Measurements from ENCODE around the gene ELAVL3. TPM values are rescaled to one million over a fixed set of nuclear protein-coding genes. Genes with fewer than 3 reads are reported as not detected.

Gene ELAVL3
- total RNA-seq, 1 experiment from 2014 or later = not detected

- H3K4me1 Mint-ChIP-seq (ENCODE audit: insufficient read depth, unreplicated experiment) = no peaks in the 10 kb centered on the region
- no peak for TF ChIP-seq CTCF (IDR thresholded peaks at IDR 0.05; ENCODE audit: unreplicated experiment)
- ChIA-PET POLR2A (no interaction called here), CTCF (interaction anchor here (0.5 to 1.0 kb wide), 3 partner anchors 10 to 607 kb away, joined by 3 to 5 read pairs (median 4); partner anchors contain the start of genes ODAD3 and PRKCSH)
- no TSS peak for BruUV-seq (replicated peaks)
- H3K9me3 Mint-ChIP-seq (ENCODE audit: unreplicated experiment) = no peaks in the 10 kb centered on the region
- H3K27me3 Mint-ChIP-seq (ENCODE audit: insufficient read depth, unreplicated experiment) = peaks cover 11% of the 10 kb centered on the region
- no peak overlapping the region for H3K4me3 Mint-ChIP-seq (ENCODE audit: unreplicated experiment)
- no peaks in the 10 kb centered on the region for H3K36me3 Mint-ChIP-seq (ENCODE audit: insufficient read depth, unreplicated experiment)
- DNase-seq (ENCODE audit: unreplicated experiment) = no peak
- intact Hi-C loops (cut with micrococcal nuclease) = no loop called here
- no peak overlapping the region for H3K27ac Mint-ChIP-seq (ENCODE audit: low read depth, unreplicated experiment)
Observed at GRCh38 chr19:11425719-11426457, 55.0 kb downstream of the ELAVL3 start.

DNA sequence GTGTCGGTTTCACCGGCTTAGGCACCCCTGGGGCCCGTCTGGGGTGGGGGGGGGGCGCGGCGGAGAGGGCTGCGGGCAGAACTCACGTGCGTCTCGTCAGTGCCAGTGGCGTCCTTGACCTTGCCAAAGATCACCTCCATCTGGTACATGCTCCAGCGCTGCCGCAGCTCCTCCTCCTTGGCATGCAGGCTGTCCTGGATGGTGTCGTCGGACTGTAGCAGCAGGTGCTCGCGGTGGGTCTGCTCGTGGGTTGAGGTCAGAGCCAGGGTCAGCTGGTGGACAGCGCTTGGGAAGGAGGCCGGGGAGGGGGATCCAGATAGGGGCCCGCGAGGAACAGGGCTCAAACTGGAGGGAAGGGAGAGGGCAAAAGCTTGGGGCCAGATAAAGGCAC, 57.1 kb downstream of the ELAVL3 start:
- POLR2A ChIA-PET = interaction anchor here (0.6 to 1.6 kb wide), 3 partner anchors 11 to 195 kb away, joined by 3 to 5 read pairs (median 3); partner anchors contain the start of genes ODAD3 and SWSAP1
- DNase-seq (ENCODE audit: unreplicated experiment) = no peak
- Mint-ChIP-seq H3K4me1 (ENCODE audit: insufficient read depth, unreplicated experiment) (no peaks in the 10 kb centered on the region), H3K27me3 (ENCODE audit: insufficient read depth, unreplicated experiment) (peaks cover 11% of the 10 kb centered on the region), H3K9me3 (ENCODE audit: unreplicated experiment) (no peaks in the 10 kb centered on the region), H3K4me3 (ENCODE audit: unreplicated experiment) (no peak overlapping the region), H3K27ac (ENCODE audit: low read depth, unreplicated experiment) (no peak overlapping the region), H3K36me3 (ENCODE audit: insufficient read depth, unreplicated experiment) (no peaks in the 10 kb centered on the region)
- intact Hi-C loops (cut with micrococcal nuclease) = no loop called here
- CTCF ChIA-PET = interaction anchor here (0.5 to 1.7 kb wide), 3 partner anchors 11 to 40 kb away, joined by 3 to 8 read pairs (median 4); partner anchors contain the start of genes EPOR and ODAD3
- no peak for TF ChIP-seq CTCF (IDR thresholded peaks at IDR 0.05; ENCODE audit: unreplicated experiment)
- BruUV-seq (replicated peaks) = no TSS peak

- TF ChIP-seq CTCF (IDR thresholded peaks at IDR 0.05; ENCODE audit: unreplicated experiment) = no peak
- Mint-ChIP-seq H3K36me3 (ENCODE audit: insufficient read depth, unreplicated experiment) (no peaks in the 10 kb centered on the region), H3K9me3 (ENCODE audit: unreplicated experiment) (no peaks in the 10 kb centered on the region), H3K27me3 (ENCODE audit: insufficient read depth, unreplicated experiment) (peaks cover 11% of the 10 kb centered on the region), H3K4me1 (ENCODE audit: insufficient read depth, unreplicated experiment) (no peaks in the 10 kb centered on the region), H3K4me3 (ENCODE audit: unreplicated experiment) (no peak overlapping the region), H3K27ac (ENCODE audit: low read depth, unreplicated experiment) (no peak overlapping the region)
- intact Hi-C loops (cut with micrococcal nuclease) = no loop called here
- no peak for DNase-seq (ENCODE audit: unreplicated experiment)
- POLR2A ChIA-PET = interaction anchor here (0.6 to 1.6 kb wide), 2 partner anchors 49 to 194 kb away, joined by 3 to 5 read pairs; partner anchors contain the start of gene SWSAP1
- no TSS peak for BruUV-seq (replicated peaks)
- CTCF ChIA-PET = interaction anchor here (0.5 to 1.7 kb wide), 4 partner anchors 11 to 42 kb away, joined by 3 to 8 read pairs (median 4); partner anchors contain the start of genes EPOR and ODAD3
Observed at GRCh38 chr19:11423164-11423790, 57.6 kb downstream of the ELAVL3 start.

All from MCF 10A (cell line).